ENCODE measurements around the gene SELENOO. TPM values are rescaled to one million over a fixed set of nuclear protein-coding genes. Genes with fewer than 3 reads are reported as not detected.

SELENOO gene
- polyA plus RNA-seq, 3 donors = 13.9 to 18.3 (median 14.8) TPM

DNA sequence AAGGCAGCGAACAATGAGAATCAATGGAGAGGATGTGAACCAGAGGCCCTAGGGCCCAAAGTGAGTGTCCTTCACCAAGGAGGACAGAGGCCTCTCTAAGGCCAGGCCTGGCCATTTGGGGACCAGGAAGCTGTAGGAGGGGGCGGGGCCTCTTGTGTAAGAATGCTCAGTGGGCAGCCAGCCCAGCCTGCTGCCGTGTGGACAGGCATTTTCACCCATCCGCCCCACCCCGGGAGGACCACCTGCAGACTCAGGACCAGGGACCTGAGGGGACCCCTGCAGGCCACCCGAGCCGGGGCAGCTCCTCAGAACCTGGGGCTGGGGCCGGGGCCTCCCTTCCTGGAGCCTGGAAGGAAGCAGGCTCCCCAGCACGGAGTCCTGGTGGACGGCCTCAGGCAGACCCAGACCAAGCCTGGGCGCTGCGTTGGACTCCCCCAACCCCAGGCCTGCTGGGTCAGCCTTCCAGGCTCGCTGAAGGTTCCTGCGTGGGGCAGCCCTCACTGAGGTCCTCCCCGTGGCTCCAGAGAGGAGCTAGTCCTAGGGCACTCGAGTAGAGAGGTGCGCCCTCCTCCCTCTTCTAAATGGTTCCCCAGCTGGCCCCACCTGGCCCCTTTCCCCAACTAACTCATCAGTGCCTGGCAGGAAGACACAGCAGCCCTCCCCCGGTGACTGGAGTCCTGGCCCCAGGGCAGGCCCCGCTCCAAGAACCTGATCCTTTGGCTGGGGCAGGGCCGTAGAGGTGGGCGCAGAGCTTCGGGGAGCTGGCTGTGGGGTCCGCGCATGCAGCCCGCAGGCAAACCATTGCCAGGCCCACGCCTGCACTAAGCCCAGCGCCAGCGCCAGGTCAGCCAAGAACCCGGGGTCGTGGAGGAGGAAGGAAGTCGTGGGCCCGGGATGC is 16.6 kb upstream of the SELENOO start:
- no peak for DNase-seq (ENCODE audit: low read depth in 3 of 3, low spot score in 2 of 3)

DNA sequence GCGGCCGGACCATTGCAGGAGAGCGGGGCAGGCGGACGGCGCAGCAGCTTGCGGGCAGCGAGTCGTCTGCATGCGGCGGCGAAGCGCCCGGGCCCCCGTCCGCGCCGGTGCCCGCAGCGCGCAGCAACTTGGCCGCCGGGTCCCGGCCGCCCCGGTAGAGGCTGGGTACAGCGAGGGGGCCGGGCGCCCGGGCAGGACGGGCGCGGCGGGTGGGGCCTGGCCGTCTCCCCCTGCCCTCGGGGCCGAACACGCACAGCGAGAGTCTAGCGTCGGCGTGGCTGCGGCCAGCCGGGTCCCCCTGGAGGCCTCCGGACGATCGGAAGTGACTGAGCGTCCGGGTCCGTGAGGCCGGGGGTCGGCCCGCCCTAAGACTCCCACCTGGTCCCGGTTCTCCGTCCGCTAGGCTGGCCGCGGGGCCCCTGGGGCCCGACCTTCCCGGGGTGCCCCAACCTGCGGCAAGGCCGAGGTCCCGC is 15.9 kb upstream of the SELENOO start:
- DNase-seq (ENCODE audit: low read depth in 3 of 3, low spot score in 2 of 3) = no peak

DNA sequence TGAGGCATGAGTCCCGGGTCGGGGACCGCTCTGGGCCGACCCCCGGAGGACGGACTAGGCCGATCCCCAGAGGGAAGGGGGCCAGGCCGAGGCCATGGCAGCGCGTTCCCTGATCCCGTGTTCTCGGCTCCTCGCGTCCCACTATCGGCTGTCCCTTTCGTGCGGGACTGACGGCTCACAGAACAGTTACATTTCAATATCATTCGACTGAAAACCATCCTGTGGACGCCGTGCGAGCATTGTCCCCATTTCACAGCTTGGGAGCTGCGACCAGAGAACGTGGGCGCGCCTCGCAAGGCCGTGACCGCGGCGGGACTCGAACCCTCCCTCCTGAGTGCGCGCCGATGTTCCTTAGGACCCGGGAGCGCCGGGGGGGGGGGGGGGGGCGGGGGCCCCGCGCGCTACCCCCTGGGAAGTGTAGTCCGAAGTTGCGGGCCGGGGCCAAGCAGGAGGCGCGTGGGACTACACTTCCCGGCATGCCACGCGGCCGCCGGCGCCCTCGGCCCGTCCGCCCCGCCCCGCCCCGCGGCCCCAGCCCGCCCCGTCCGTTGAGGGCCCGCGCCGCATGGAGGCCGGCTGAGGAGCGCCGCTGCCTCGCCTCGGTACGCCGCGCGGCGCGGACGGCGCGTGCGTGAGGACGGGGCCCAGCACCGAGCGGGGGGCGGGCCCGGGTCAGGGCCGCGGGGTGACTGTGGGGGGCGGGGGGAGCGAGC is 15.3 kb upstream of the SELENOO start, which contains the start of gene TRABD:
TRABD (plus strand) TSS at position 539 of the 713 bp plus-strand sequence. CDS start 7,148 bp downstream, outside the sequence.
- peak in 2 of 3 donors; percentile 60 to 68 for DNase-seq (ENCODE audit: low read depth in 3 of 3, low spot score in 2 of 3)

DNA sequence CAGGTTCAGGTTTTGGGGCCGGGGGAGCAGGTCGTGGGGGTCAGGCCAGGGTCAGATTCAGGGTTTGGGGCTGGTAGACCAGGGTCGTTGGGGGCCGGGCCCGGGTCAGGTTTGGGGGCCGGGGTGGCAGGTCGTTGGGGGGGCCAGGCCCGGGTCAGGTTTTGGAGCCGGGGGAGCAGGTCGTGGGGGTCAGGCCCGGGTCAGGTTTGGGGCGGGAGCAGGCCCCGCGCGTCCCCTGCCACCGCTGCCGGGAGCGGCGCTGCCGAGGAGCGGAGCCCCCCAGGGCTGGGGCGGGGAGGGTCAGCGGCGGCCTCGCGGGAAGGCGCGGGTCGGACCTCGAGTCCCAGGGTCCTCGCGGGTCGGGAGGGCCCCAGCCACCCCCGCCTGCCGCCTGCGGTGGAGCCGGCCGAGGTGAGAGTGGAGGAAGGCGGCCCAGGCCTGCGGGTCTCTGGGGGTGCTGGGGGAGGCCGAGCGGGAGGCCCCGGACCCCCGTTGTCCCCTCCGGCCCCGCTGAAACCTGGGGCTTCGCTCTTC is 14.6 kb upstream of the SELENOO start:
- DNase-seq (ENCODE audit: low read depth in 3 of 3, low spot score in 2 of 3) = no peak

DNA sequence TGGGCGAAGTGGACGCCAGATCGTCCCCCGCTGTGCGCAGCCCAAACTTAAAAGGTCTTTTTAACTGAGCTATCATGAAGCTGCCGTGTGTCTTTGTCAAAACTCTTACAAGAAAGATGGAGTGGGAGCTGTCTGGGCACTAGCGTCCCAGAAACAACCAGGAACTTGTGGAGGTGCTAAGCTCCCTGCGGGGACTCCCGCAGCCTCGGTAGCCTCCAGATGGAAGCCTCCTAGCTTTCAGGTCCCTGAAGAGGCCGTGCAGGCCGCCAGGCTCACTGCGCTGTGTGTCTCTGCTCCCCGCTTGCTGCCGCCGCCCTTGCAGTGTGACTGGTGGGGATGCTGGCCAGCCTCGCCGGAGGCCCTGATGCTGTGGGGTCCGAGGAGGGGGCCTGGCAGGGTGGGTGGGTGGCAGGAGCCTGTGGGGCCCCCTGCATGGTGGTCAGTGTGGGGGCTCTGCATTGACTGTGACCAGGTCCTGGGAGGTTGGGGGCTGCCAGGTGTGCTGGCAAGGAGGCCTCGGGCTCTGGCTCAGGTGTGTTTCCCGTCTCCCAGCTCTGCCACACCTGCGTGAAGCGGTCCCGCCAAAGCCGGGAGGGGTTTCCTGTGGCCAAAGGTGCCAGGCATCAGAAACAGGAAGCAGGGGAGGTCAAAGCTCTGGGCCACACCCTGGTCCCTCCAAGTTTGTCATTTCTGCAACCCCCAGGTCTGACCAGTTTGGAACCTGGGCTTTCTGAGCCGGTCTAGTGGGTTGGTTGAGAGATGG is 13.9 kb upstream of the SELENOO start:
- DNase-seq (ENCODE audit: low read depth in 3 of 3, low spot score in 2 of 3) = no peak

DNA sequence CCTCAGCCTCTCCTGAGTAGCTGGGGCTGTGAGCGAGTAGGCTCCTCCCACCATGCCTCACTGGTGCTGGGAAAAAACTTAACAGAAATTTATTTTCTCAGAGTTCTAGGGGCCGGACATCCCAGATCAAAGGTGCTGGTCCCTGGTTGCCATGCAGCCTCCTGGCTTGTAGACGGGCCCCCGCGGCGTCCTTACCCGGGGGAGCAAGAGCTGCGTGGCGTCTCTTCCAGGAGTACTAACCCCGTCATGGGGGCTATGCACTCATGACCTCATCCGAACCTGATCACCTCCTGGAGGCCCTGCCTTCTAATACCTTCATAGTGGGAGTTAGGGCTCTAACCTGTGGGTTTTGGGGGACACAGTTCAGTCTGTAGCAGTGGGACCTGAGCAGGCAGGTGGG is 12.5 kb upstream of the SELENOO start:
- DNase-seq (ENCODE audit: low read depth in 3 of 3, low spot score in 2 of 3) = no peak

DNA sequence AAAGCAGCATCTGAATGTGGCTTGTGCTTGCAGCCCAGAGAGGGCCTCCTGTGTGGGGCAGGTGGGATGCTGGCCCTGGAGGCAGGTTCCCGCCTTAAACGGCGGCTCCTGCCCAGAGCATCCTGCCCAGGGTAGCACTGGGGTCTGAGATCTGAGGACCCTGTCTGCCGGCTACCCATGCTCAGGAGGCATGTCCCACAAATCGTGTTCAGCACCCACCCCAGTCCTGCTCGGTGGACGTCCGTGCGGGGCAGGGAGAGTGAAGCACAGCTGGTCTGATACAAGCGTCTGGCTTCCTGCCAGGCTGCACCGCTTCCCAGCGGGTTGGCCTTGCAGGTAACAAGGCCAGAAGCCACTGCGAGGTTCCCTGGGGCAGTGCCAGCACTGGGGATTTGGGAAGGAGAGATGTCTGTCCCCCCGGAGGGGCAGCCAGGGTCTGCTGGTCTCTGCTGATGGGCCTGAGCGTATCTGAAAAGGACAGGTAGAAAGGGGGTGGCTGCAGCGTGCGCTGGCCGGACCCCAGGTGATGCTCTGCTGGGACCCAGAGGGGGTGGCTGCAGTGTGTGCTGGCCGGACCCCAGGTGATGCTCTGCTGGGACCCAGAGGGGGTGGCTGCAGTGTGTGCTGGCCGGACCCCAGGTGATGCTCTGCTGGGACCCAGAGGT is 11.5 kb upstream of the SELENOO start:
- no peak for DNase-seq (ENCODE audit: low read depth in 3 of 3, low spot score in 2 of 3)

DNA sequence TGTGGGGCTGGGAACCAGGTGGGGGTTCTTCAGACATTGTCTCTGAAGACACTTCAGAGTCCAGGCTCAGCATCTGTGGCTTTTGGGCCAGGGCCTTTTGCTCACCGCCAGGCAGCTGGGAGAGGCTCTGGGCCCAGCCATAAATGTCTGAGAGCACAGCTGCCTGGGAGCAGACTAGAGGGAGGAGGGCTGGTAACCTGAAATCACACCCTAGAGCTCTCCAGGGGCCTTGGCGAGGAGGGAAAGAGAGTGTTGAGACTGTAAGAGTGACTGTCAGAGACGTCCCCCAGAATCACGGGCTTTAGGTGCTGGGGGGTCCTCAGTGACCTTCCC is 11.0 kb upstream of the SELENOO start:
- no peak for DNase-seq (ENCODE audit: low read depth in 3 of 3, low spot score in 2 of 3)

DNA sequence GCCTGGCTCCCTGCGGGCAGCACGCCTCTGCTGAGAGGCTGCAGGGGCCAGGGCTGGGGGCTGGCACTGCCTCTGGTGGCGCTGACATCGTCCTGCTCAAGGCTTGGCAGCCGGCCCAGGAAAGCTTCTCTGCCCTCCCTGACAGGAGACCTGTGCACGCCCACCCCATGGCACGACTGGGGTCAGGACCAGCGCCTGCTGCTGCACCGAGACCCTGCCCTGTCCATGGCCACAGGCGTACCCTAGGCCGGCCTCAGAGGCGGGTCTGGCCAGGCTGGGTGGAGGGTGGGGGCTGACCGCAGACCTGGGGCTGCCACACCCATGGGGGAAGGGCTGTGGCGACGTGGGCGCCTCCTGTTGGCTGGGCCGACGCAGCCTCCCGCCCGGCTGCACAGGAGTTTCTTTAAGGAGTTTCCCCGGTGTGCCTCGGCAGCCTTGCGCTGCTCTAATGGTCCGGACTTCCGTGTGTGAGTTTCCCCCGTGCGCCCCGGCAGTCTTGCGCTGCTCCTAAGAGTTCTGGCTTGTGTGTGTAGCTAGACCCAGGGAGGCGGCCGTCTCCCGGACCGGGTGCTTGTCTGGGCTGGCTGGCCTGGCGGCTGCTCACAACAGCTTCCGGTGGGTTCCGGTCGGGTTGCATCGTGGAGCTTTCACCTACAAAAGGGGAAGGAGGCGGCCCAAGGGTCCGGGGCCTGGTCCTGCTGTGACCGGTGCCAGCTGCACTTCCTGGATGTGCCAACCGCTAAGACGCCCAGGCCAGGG is 10.4 kb upstream of the SELENOO start:
- DNase-seq (ENCODE audit: low read depth in 3 of 3, low spot score in 2 of 3) = peak in 1 of 3 donors; percentile 55

DNA sequence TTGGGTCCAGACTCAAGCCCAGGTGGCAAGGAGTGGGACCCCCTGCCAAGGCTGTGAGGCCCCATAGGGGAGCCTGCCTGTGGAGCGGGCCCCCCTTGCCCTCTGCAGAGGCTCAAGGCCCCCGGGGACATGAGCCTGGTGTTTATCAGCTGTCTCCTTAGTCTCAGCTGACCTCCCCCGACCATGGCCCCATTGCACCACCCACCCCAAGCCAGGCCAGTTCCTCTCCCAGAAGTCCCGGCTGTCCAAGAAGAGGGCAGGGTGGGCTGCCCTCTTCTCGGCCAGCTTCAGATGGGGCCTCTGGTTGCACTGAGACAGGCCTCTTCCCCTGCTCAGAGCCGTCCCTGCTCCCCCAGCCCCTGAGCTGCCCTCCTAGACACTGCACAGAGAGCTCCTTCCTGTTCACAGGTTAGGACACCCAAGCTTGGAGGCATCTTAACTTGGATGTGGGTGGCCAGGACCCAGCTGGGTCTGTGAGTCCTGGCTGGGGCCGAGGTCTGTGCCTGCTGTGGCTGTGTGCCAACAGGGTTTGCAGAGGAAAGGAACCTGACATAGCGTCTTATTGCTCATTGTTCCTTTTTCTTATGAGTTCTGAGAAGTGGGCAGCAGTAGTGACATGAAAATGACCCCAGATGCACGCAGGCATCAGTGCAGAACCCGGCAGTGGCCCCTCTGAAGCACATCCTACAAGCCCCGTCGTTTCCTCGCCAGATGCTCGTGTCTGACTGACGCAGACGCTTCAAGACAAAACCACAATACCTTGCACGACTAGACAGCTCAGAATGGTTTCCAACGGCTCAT is 9.7 kb upstream of the SELENOO start:
- no peak for DNase-seq (ENCODE audit: low read depth in 3 of 3, low spot score in 2 of 3)

DNA sequence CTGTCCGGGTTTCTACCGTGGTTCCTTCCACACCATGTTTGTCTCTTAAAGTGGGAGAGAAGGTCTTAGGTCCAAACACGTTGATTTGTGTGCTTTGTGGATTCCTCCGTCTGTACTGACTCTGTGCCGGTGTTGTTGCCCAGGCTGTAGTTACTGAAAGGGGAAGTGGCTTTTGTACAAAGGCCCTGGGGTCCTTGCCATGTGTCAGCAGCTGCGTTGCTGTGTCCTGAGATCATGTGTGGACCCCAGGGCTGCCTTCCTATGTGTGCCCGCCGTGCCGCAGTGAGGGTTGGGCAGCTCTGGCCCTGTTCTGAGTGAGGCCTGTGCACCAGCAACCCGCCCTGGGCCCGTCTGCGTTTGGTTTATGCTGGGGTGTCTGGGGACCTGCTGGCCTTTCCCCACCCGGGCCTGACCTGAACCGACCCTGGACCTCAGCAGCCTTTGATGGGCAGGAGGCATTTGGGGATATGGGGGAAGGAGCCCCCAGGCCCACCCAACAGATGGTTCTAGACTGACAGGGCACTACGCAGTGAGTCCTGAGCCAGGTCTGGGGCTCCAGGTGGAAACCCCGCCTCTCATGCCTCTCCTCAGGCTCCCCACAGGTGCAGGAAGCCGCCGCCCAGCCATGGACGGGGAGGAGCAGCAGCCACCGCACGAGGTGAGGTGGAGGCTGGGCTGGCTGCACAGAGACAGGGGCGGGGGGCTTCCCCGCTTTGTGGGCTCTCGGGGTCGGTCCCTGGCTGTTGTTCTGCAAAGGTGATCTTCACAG is 8.2 kb upstream of the SELENOO start:
- no peak for DNase-seq (ENCODE audit: low read depth in 3 of 3, low spot score in 2 of 3)

DNA sequence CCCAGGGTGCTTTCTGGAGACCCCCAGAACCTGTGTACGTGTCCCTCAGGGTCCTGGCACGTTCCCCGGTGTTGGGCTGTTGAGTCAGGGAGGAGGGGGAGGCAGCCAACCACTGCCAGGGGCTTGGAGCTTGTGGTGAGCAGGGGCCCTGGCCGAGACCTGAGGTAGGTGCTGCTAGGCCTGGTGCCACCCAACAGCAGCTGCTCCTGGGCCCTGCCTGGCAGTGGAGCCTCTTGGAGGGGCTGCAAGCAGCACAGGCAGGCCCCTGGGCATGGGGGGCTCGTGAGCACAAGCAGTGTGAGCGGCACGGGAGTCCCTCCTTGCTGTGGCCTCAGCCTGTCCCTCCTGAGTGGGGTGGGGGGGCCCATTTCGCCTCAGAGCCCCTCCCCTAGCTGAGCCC is 7.2 kb upstream of the SELENOO start:
- no peak for DNase-seq (ENCODE audit: low read depth in 3 of 3, low spot score in 2 of 3)

DNA sequence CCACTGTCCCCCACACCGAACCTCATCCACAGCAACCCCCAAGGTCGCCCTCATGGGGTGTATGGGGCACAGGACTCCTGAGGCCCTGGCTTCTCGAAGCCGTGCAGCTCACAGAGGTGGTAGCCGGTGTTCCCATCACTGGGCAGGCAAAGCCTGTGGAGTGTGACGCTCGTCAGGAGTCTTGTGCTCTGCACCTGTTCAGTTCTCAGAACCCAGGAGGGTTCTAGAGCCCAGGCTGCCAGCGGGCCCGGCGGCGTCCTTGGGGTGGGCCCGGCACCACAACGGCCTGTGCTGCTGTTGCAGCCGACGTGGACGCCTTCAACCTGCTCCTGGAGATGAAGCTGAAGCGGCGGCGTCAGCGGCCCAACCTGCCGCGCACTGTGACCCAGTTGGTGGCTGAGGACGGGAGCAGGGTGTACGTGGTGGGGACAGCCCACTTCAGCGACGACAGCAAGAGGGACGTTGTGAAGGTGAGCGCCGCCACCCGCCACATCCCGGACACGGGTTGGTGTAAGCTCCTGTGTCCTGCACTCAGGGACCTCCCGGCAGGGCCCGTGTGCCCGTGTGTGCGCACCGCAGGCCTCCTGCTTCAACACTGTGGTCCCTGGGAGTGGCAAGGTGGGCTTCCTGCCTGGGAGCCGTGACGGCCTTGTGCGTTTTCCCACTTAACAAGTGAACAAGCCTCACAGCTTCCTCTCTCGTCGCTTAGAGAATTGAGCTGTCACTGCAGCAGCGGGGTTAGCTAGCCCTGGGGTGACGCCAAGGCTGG is 6.6 kb upstream of the SELENOO start:
- no peak for DNase-seq (ENCODE audit: low read depth in 3 of 3, low spot score in 2 of 3)

DNA sequence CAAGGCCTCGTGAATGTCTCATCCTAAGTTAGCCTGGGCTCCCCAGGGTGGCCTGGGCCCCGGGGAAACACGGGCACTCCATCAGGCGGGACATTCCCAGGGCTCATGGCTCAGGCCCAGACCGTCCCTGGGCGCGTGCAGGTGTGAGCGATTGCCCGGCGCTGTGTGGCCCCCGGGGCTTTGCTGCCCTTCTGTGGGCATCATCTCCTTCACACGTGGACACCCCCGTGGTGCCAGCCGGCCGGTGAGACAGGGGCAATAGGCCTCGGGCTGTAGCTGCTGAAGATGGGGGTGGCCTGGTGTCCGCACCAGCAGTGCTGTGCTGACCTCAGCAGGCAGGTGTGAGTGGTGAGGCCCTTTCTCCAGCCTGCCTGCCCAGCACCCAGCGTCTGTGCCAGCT is 4.6 kb upstream of the SELENOO start:
- no peak for DNase-seq (ENCODE audit: low read depth in 3 of 3, low spot score in 2 of 3)

DNA sequence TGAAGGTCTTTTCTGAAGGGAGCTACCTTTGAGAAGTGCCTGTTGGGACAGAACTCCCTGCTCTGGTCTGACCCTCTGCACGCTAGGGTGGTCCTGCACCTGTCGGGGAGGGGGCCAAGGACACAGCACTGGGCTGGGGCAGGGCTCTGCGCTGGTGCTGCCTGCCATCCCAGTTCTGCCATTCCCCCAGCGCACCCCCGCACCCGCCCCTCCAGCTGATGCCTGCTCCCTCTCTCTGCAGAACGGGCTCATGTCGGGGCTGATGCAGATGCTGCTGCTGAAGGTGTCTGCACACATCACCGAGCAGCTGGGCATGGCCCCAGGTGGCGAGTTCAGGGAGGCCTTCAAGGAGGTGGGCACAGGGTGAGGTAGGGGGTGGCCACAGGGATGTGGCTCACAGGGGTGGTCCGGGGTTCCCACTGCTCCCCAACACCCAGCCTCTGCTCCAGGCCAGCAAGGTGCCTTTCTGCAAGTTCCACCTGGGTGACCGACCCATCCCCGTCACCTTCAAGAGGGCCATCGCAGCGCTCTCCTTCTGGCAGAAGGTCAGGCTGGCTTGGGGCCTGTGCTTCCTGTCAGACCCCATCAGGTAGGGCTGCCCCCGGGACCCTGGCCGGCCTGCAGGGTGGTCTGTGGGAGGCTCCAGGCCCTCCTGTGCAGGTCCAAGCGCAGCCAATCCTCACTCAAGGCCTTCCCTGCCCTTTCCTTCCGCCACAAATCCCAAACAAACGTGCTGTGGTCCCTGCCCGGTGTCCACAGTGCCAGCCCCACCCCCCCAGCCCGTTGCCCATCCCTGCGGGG is 3.6 kb upstream of the SELENOO start:
- DNase-seq (ENCODE audit: low read depth in 3 of 3, low spot score in 2 of 3) = no peak

DNA sequence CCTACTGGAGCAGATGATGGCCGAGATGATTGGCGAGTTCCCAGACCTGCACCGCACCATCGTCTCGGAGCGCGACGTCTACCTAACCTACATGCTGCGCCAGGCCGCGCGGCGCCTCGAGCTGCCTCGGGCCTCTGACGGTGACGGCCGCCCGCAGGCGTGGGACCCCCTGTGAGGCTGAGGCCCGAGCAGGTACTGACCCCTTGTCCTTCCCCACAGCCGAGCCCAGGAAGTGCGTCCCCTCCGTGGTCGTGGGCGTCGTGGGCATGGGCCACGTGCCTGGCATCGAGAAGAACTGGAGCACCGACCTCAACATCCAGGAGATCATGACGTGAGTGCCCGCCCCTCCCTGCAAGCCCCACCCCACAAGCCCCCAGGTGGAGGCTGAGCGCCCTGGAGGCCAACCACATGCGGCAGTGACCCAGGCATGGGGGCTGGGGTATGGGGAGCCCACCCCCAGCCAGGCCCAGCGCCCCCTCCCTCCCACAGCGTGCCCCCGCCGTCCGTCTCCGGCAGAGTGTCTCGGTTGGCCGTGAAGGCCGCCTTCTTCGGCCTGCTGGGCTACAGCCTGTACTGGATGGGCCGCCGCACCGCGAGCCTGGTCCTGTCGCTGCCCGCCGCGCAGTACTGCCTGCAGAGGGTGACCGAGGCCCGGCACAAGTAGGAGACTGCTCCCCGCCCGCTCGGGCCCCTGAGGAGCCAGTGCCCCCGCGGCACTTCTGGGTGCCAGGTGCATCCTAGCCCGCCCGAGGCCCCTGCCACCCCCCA is 2.8 kb upstream of the SELENOO start:
- no peak for DNase-seq (ENCODE audit: low read depth in 3 of 3, low spot score in 2 of 3)

Data from right renal cortex interstitium (tissue), 3 donors.